ENCODE results near the gene SMAD7. TPM values are rescaled to one million over a fixed set of nuclear protein-coding genes. Genes with fewer than 3 reads are reported as not detected.

Gene SMAD7
- total and polyA plus RNA-seq, 2 donors = 7.8 to 9.3 TPM

DNA sequence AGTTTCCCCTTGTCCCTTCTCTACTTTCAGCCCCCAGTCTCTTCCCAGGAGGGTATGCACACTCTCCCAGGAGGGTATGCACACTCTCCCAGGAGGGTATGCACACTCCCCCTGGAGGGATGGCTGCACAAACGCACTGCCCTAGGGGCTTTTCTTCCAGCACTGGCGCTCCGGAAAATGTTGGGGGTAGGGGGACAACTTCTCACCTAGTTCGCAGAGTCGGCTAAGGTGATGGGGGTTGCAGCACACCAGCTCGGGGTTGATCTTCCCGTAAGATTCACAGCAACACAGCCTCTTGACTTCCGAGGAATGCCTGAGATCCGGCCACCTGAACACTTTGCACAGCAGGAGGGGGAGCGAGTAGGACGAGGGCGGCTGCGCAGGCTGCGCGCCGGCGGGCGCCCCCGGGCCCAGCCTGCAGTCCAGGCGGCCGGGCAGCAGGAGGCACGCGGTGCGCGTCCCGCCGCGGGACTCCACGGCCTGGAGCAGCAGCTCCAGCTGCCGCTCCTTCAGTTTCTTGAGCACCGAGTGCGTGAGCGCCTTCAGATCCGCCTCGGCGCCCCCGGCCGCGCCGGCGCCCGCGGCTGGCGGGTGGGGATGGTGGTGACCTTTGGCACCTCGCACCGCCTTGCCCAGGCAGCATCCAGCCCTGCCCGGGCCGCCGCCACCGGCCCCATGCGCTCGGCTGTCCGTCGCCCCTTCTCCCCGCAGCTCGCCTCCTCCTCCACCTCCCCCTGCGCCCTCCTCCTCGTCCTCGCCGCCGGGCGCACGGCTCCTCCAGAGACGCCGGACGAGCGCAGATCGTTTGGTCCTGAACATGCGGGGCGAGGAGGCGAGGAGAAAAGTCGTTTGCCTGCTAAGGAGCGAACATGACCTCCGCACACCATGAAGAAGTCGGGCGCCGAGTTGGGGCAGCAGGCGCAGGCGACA lies 894 bp downstream of the SMAD7 start:
- Histone ChIP-seq H3K4me3 (ENCODE audit: low read length in 2 of 2) (peak overlapping the region; percentile 49 to 59), H3K4me1 (ENCODE audit: control insufficient read depth in 2 of 2, insufficient read depth in 2 of 2, low read length in 2 of 2) (peaks cover 20 to 54% of the 10 kb centered on the region in 2 donors), H3K36me3 (ENCODE audit: control insufficient read depth in 2 of 2, insufficient read depth in 2 of 2, low read length in 1 of 2) (no peaks in the 10 kb centered on the region), H3K27ac (ENCODE audit: low read depth in 1 of 2, low read length in 1 of 2) (peak overlapping the region in 1 of 2 donors; percentile 50), H3K27me3 (ENCODE audit: control insufficient read depth in 2 of 2, insufficient read depth in 1 of 2, low read length in 1 of 2) (peaks cover 77 to 96% of the 10 kb centered on the region in 2 donors), H3K9me3 (ENCODE audit: control insufficient read depth in 2 of 2, insufficient read depth in 1 of 2, low read length in 1 of 2) (peaks cover 1 to 3% of the 10 kb centered on the region in 2 donors)
- WGBS = under 1% methylated on average over 79 of the region's 79 CpGs
- DNase-seq (ENCODE audit: low read depth in 6 of 9, low spot score in 9 of 9) = peak in 1 of 9 donors; percentile 43

DNA sequence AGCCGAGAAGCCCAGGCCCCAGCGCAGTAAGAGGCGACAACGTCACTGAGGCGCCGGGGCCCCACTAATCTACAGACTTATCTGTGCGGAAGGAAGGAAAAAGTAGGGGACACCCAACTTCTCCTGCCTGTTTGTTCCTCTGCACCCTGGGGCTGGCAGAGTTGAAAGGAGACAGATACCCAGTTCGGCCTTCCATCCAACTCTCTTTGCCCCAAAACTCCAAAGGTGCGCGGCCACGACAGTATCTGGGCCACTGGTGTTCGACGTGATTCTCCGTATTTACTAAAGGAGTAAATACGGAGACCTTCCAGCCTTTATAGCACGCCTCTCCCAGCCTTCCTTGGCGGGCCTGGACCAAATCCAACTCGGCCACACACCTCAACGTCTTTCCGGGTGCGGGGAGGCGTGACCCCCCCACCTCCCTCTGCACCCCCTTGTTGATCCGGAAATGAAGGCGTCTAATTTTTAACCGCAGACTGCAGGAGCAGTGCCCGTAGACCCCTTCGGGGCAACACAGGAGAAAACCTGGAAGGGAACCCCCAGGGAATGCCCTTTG lies 1.6 kb downstream of the SMAD7 start:
- no peaks in the 10 kb centered on the region for H3K36me3 ChIP-seq (ENCODE audit: control insufficient read depth in 2 of 2, insufficient read depth in 2 of 2, low read length in 1 of 2)
- H3K9me3 ChIP-seq (ENCODE audit: control insufficient read depth in 2 of 2, insufficient read depth in 1 of 2, low read length in 1 of 2) = peaks cover 1 to 3% of the 10 kb centered on the region in 2 donors
- DNase-seq (ENCODE audit: low read depth in 6 of 9, low spot score in 9 of 9) = peak in 1 of 9 donors; percentile 46
- peaks cover 23 to 59% of the 10 kb centered on the region in 2 donors for H3K4me1 ChIP-seq (ENCODE audit: control insufficient read depth in 2 of 2, insufficient read depth in 2 of 2, low read length in 2 of 2)
- under 1% methylated on average over 27 of the region's 27 CpGs for WGBS
- H3K4me3 ChIP-seq (ENCODE audit: low read length in 2 of 2) = peak overlapping the region; percentile 49 to 59
- H3K27ac ChIP-seq (ENCODE audit: low read depth in 1 of 2, low read length in 1 of 2) = no peak overlapping the region
- peaks cover 81 to 96% of the 10 kb centered on the region in 2 donors for H3K27me3 ChIP-seq (ENCODE audit: control insufficient read depth in 2 of 2, insufficient read depth in 1 of 2, low read length in 1 of 2)

DNA sequence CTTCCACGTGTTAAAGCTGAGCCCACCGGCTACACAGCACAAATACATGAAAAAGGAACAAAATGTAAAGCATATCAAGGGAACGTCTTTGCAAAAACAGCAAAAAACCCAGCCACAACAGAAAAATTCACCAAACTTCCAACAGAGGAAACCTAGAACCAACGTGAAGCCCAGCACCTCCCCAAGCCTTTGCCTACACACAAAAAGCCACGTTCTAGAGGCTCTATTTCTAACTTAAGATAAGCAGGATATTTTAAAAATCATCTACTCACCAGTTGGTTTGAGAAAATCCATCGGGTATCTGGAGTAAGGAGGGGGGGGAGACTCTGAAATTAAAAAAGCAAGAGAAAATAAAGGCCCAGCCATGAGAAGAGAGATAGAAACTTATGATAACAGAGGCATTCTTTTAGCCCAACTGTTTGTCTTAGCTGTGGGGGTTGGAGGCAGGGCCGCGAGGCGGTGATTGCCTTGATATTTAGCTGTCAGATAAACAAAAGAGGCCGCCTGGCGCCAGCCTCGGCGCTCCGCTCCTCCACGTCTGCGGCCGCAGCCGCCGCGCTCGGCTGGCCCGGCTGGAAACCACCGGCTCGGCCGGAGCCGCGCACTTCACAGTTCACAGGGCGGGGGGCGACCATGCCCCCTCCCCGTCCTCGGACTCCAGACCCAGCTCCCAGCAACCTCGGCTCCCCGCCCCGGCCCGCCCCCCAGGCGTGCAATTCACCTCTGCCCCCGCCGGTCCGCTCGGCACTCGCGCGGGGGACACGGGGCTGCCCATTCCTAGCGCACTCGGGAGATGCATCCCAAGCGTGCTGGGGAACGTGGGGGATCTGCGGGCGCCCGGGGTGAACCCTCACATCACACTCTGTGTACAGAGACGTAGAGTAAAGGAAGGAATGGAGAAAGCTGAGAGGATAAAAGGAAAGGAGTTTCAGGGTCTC lies 2.4 kb downstream of the SMAD7 start:
- H3K27ac ChIP-seq (ENCODE audit: low read depth in 1 of 2, low read length in 1 of 2) = no peak overlapping the region
- peaks cover 84 to 97% of the 10 kb centered on the region in 2 donors for H3K27me3 ChIP-seq (ENCODE audit: control insufficient read depth in 2 of 2, insufficient read depth in 1 of 2, low read length in 1 of 2)
- H3K36me3 ChIP-seq (ENCODE audit: control insufficient read depth in 2 of 2, insufficient read depth in 2 of 2, low read length in 1 of 2) = no peaks in the 10 kb centered on the region
- DNase-seq (ENCODE audit: low read depth in 6 of 9, low spot score in 9 of 9) = peak in 1 of 9 donors; percentile 44
- peak overlapping the region; percentile 49 to 59 for H3K4me3 ChIP-seq (ENCODE audit: low read length in 2 of 2)
- H3K9me3 ChIP-seq (ENCODE audit: control insufficient read depth in 2 of 2, insufficient read depth in 1 of 2, low read length in 1 of 2) = peaks cover 1 to 3% of the 10 kb centered on the region in 2 donors
- H3K4me1 ChIP-seq (ENCODE audit: control insufficient read depth in 2 of 2, insufficient read depth in 2 of 2, low read length in 2 of 2) = peaks cover 24 to 67% of the 10 kb centered on the region in 2 donors
- WGBS = 6% methylated on average over 52 of the region's 52 CpGs

DNA sequence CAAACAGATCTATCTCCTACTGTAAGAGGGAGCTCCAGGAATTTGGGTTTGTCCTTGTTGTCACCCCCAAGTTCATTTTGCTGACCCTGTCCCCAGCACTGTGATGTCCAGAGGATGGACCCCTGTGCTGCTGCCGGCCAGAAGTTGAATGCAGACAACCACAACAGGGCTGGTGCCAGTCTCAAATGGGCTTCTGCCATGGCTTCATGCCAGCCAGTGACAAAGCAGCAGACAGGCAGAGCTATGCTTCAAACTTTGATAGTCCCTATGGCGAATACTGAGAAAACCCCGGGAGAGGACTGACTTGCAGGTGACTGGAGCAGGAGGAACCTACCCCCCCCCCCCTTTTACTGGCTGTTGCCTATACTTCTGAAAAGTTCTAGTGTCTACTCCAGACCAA lies 3.2 kb downstream of the SMAD7 start:
- H3K4me1 ChIP-seq (ENCODE audit: control insufficient read depth in 2 of 2, insufficient read depth in 2 of 2, low read length in 2 of 2) = peaks cover 24 to 62% of the 10 kb centered on the region in 2 donors
- no peak for DNase-seq (ENCODE audit: low read depth in 6 of 9, low spot score in 9 of 9)
- H3K36me3 ChIP-seq (ENCODE audit: control insufficient read depth in 2 of 2, insufficient read depth in 2 of 2, low read length in 1 of 2) = no peaks in the 10 kb centered on the region
- H3K9me3 ChIP-seq (ENCODE audit: control insufficient read depth in 2 of 2, insufficient read depth in 1 of 2, low read length in 1 of 2) = peaks cover 1 to 3% of the 10 kb centered on the region in 2 donors
- 85% methylated on average over 3 of the region's 3 CpGs for WGBS
- H3K4me3 ChIP-seq (ENCODE audit: low read length in 2 of 2) = peak overlapping the region in 1 of 2 donors; percentile 49
- H3K27me3 ChIP-seq (ENCODE audit: control insufficient read depth in 2 of 2, insufficient read depth in 1 of 2, low read length in 1 of 2) = peaks cover 86 to 97% of the 10 kb centered on the region in 2 donors
- no peak overlapping the region for H3K27ac ChIP-seq (ENCODE audit: low read depth in 1 of 2, low read length in 1 of 2)

DNA sequence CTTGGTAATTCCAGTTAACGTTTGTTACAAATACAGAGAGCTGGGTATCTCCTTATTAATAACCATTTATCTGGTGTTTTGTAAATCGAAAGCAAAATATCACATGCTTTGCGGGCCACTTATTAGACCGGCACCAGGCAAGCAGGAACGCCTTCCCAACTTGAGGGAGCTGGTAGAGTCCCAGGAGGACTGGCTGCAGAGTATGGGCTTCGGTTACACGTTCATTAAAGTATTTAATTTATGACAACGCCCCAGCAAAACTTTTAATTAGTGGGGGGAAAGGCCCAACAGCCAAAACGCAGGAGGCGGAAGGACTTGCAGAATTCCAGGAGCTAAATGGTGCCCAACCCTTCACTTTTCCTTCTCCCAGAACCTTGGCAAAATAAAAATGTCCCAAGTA lies 3.7 kb downstream of the SMAD7 start:
- Histone ChIP-seq H3K4me1 (ENCODE audit: control insufficient read depth in 2 of 2, insufficient read depth in 2 of 2, low read length in 2 of 2) (peaks cover 24 to 62% of the 10 kb centered on the region in 2 donors), H3K4me3 (ENCODE audit: low read length in 2 of 2) (no peak overlapping the region), H3K36me3 (ENCODE audit: control insufficient read depth in 2 of 2, insufficient read depth in 2 of 2, low read length in 1 of 2) (peaks cover 0 to under 1% of the 10 kb centered on the region in 2 donors), H3K9me3 (ENCODE audit: control insufficient read depth in 2 of 2, insufficient read depth in 1 of 2, low read length in 1 of 2) (peaks cover 1 to 3% of the 10 kb centered on the region in 2 donors), H3K27ac (ENCODE audit: low read depth in 1 of 2, low read length in 1 of 2) (no peak overlapping the region), H3K27me3 (ENCODE audit: control insufficient read depth in 2 of 2, insufficient read depth in 1 of 2, low read length in 1 of 2) (peaks cover 86 to 97% of the 10 kb centered on the region in 2 donors)
- DNase-seq (ENCODE audit: low read depth in 6 of 9, low spot score in 9 of 9) = no peak
- 94% methylated on average over 10 of the region's 10 CpGs for WGBS

DNA sequence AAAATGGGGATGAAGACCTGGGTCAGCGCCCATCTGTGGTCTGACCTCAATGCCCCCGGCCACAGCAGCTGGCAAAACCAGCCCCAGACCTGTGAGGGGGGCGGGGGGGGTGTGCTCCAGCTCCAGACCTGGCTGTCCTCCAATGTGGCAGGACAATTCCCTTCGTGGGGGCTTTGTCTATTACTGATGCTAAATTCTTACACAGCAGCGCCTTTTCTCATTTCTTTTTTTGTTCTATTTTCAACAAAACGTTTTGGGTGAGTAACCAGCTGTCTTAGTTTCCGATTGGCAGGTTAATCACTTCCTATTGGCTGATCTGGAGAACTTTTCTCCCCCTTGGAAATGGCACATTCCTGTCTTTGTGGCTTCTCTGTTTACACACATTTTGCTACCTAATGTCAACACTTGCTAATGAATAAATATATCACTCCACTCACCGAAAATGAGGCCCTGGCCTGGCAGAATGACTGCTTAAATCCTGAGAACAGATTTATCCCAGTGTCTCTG lies 4.4 kb downstream of the SMAD7 start:
- peaks cover 1 to 3% of the 10 kb centered on the region in 2 donors for H3K9me3 ChIP-seq (ENCODE audit: control insufficient read depth in 2 of 2, insufficient read depth in 1 of 2, low read length in 1 of 2)
- no peak overlapping the region for H3K4me3 ChIP-seq (ENCODE audit: low read length in 2 of 2)
- H3K27ac ChIP-seq (ENCODE audit: low read depth in 1 of 2, low read length in 1 of 2) = no peak overlapping the region
- peaks cover 0 to 6% of the 10 kb centered on the region in 2 donors for H3K36me3 ChIP-seq (ENCODE audit: control insufficient read depth in 2 of 2, insufficient read depth in 2 of 2, low read length in 1 of 2)
- H3K4me1 ChIP-seq (ENCODE audit: control insufficient read depth in 2 of 2, insufficient read depth in 2 of 2, low read length in 2 of 2) = peaks cover 26 to 69% of the 10 kb centered on the region in 2 donors
- no peak for DNase-seq (ENCODE audit: low read depth in 6 of 9, low spot score in 9 of 9)
- 89% methylated on average over 8 of the region's 8 CpGs for WGBS
- H3K27me3 ChIP-seq (ENCODE audit: control insufficient read depth in 2 of 2, insufficient read depth in 1 of 2, low read length in 1 of 2) = peaks cover 87 to 99% of the 10 kb centered on the region in 2 donors

- Histone ChIP-seq H3K4me3 (ENCODE audit: low read length in 2 of 2) (no peak overlapping the region), H3K27ac (ENCODE audit: low read depth in 1 of 2, low read length in 1 of 2) (no peak overlapping the region), H3K27me3 (ENCODE audit: control insufficient read depth in 2 of 2, insufficient read depth in 1 of 2, low read length in 1 of 2) (peaks cover 84 to 96% of the 10 kb centered on the region in 2 donors), H3K36me3 (ENCODE audit: control insufficient read depth in 2 of 2, insufficient read depth in 2 of 2, low read length in 1 of 2) (peaks cover 0 to 6% of the 10 kb centered on the region in 2 donors), H3K9me3 (ENCODE audit: control insufficient read depth in 2 of 2, insufficient read depth in 1 of 2, low read length in 1 of 2) (peaks cover 1 to 3% of the 10 kb centered on the region in 2 donors), H3K4me1 (ENCODE audit: control insufficient read depth in 2 of 2, insufficient read depth in 2 of 2, low read length in 2 of 2) (peaks cover 28 to 70% of the 10 kb centered on the region in 2 donors)
- DNase-seq (ENCODE audit: low read depth in 6 of 9, low spot score in 9 of 9) = no peak
Measured at GRCh38 chr18:48945953-48946217, 4.9 kb downstream of the SMAD7 start.

DNA sequence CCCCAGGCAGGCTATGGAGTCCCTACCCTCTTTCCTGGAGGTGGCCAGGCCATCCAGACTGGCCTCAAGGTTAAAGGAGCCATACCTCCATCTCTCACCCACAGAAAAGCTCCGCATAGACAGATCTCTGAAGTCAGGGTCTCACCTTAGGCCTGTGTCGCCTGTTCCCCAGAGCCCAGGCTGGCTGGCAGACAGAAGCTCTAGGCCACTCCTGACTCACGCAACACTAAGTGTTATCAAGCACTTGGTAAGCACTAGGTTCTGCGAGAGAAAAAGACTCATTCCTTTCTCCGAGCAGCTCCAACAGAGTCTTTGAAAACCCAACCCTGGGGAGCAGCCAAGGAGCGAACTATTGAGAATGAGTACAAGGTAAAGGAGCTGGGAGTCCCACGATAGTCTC lies 6.1 kb downstream of the SMAD7 start:
- Histone ChIP-seq H3K4me1 (ENCODE audit: control insufficient read depth in 2 of 2, insufficient read depth in 2 of 2, low read length in 2 of 2) (peaks cover 27 to 78% of the 10 kb centered on the region in 2 donors), H3K9me3 (ENCODE audit: control insufficient read depth in 2 of 2, insufficient read depth in 1 of 2, low read length in 1 of 2) (peaks cover 0 to 3% of the 10 kb centered on the region in 2 donors), H3K27ac (ENCODE audit: low read depth in 1 of 2, low read length in 1 of 2) (no peak overlapping the region), H3K36me3 (ENCODE audit: control insufficient read depth in 2 of 2, insufficient read depth in 2 of 2, low read length in 1 of 2) (peaks cover 0 to 6% of the 10 kb centered on the region in 2 donors), H3K27me3 (ENCODE audit: control insufficient read depth in 2 of 2, insufficient read depth in 1 of 2, low read length in 1 of 2) (peaks cover 77 to 92% of the 10 kb centered on the region in 2 donors), H3K4me3 (ENCODE audit: low read length in 2 of 2) (no peak overlapping the region)
- WGBS = 94% methylated on average over 7 of the region's 7 CpGs
- DNase-seq (ENCODE audit: low read depth in 6 of 9, low spot score in 9 of 9) = no peak

All from thymus (tissue), 11 donors.